WTC11 (cell line): ENCODE measurements around the gene CHERP. TPM values are rescaled to one million over a fixed set of nuclear protein-coding genes. Genes with fewer than 3 reads are reported as not detected.
A peak's percentile ranks its signal among the peaks of the same experiment; 100 is the strongest.

ENCODE experiments used
- ATAC-seq: fragments of 200-7000 bp; cut with Tn5 transposase; 2 replicates; pipeline ENCODE4 v1.10.0; 2021; ENCODE audit warnings: mild to moderate bottlenecking, moderate library complexity
- Bru-seq: library from RNA; stranded (reverse); fragments of 400-500 nt; gene quantifications from one replicate; lab custom pipeline; 2021; lab: Mats Ljungman, UMichigan
- CTCF ChIA-PET: fragments of 300-600 bp; sonication (Branson Sonifier 250); formaldehyde crosslinking; loops from one replicate; lab custom pipeline; 2021; ENCODE audit warnings: antibody characterized with exemption; lab: Charles Lee
- POLR2A ChIA-PET: fragments of 350-600 bp; sonication (Branson Sonifier 250); formaldehyde crosslinking; loops from one replicate; lab custom pipeline; 2021; ENCODE audit warnings: antibody characterized with exemption; lab: Charles Lee
- DNase-seq: peaks from one replicate; pipeline ENCODE4 v3.0.0; 2021; ENCODE audit warnings: low spot score
- H3K27ac Mint-ChIP-seq: 2 replicates; pipeline ENCODE4 v1.8.0; 2021; ENCODE audit warnings: mixed read lengths
- H3K27me3 Mint-ChIP-seq: 2 replicates; pipeline ENCODE4 v1.8.0; 2021; ENCODE audit warnings: low read depth, mild to moderate bottlenecking, moderate library complexity, mixed read lengths
- H3K36me3 Mint-ChIP-seq: 2 replicates; pipeline ENCODE4 v1.8.0; 2021; ENCODE audit warnings: mixed read lengths
- H3K4me1 Mint-ChIP-seq: 2 replicates; pipeline ENCODE4 v1.8.0; 2022; ENCODE audit warnings: mixed read lengths
- H3K4me3 Mint-ChIP-seq: 2 replicates; pipeline ENCODE4 v1.8.0; 2021; ENCODE audit warnings: mild to moderate bottlenecking, moderate library complexity, mixed read lengths
- H3K9me3 Mint-ChIP-seq: 2 replicates; pipeline ENCODE4 v1.8.0; 2021; ENCODE audit warnings: mixed read lengths
- AR ChIP-seq: fragments of 250-450 bp; sonication (Bioruptor Pico); IDR thresholded peaks from 2 replicates; pipeline ENCODE4 v1.9.0; 2021; ENCODE audit warnings: mild to moderate bottlenecking
- CDX4 ChIP-seq: fragments of 250-450 bp; sonication (Bioruptor Pico); IDR thresholded peaks from 2 replicates; pipeline ENCODE4 v1.9.0; 2021; ENCODE audit warnings: moderate library complexity, mild to moderate bottlenecking, inconsistent platforms, borderline replicate concordance
- E2F5 ChIP-seq: sonication (generic); formaldehyde crosslinking; IDR thresholded peaks from 2 replicates; pipeline ENCODE4 v1.8.1; 2022; ENCODE audit warnings: mild to moderate bottlenecking, moderate library complexity, missing genetic modification reagents
- EMX1 ChIP-seq: fragments of 250-450 bp; sonication (Bioruptor Pico); IDR thresholded peaks from 2 replicates; pipeline ENCODE4 v1.8.0; 2021; ENCODE audit warnings: mild to moderate bottlenecking
- ESRRA ChIP-seq: sonication (generic); formaldehyde crosslinking; IDR thresholded peaks from 2 replicates; pipeline ENCODE4 v1.8.1; 2022; ENCODE audit warnings: mild to moderate bottlenecking, missing genetic modification reagents, borderline replicate concordance
- ETV6 ChIP-seq: sonication (generic); formaldehyde crosslinking; IDR thresholded peaks from 2 replicates; pipeline ENCODE4 v1.8.1; 2022; ENCODE audit warnings: mild to moderate bottlenecking, missing genetic modification reagents
- FOXJ3 ChIP-seq: sonication (generic); formaldehyde crosslinking; IDR thresholded peaks from 2 replicates; pipeline ENCODE4 v1.9.0; 2021; ENCODE audit warnings: missing genetic modification reagents, mild to moderate bottlenecking, borderline replicate concordance
- FOXK1 ChIP-seq: sonication (generic); formaldehyde crosslinking; IDR thresholded peaks from 2 replicates; pipeline ENCODE4 v1.8.0; 2022; ENCODE audit warnings: mild to moderate bottlenecking, moderate library complexity, missing genetic modification reagents
- JAZF1 ChIP-seq: fragments of 250-450 bp; sonication (Bioruptor Pico); IDR thresholded peaks from 2 replicates; pipeline ENCODE4 v1.9.0; 2021; ENCODE audit warnings: moderate library complexity, mild to moderate bottlenecking, inconsistent platforms
- MYBL2 ChIP-seq: sonication (generic); formaldehyde crosslinking; IDR thresholded peaks from 2 replicates; pipeline ENCODE4 v1.8.1; 2023; ENCODE audit warnings: mild to moderate bottlenecking, moderate library complexity, missing genetic modification reagents
- NFE2L1 ChIP-seq: sonication (generic); formaldehyde crosslinking; IDR thresholded peaks from 2 replicates; pipeline ENCODE4 v1.8.1; 2023; ENCODE audit warnings: missing genetic modification reagents
- NR2C2 ChIP-seq: sonication (generic); formaldehyde crosslinking; IDR thresholded peaks from 2 replicates; pipeline ENCODE4 v1.8.0; 2022; ENCODE audit warnings: mild to moderate bottlenecking, missing genetic modification reagents
- PRDM15 ChIP-seq: sonication (generic); formaldehyde crosslinking; IDR thresholded peaks from 2 replicates; pipeline ENCODE4 v1.8.0; 2022; ENCODE audit warnings: missing genetic modification reagents
- PREB ChIP-seq: sonication (generic); formaldehyde crosslinking; IDR thresholded peaks from 2 replicates; pipeline ENCODE4 v1.8.1; 2022; ENCODE audit warnings: mild to moderate bottlenecking, missing genetic modification reagents, moderate library complexity, borderline replicate concordance
- ZBTB43 ChIP-seq: sonication (generic); formaldehyde crosslinking; IDR thresholded peaks from 2 replicates; pipeline ENCODE4 v1.8.1; 2023; ENCODE audit warnings: mild to moderate bottlenecking, missing genetic modification reagents
- ZNF232 ChIP-seq: sonication (generic); formaldehyde crosslinking; IDR thresholded peaks from 2 replicates; pipeline ENCODE4 v1.8.0; 2022; ENCODE audit warnings: mild to moderate bottlenecking, missing genetic modification reagents
- ZNF423 ChIP-seq: fragments of 250-450 bp; sonication (Bioruptor Pico); IDR thresholded peaks from 2 replicates; pipeline ENCODE4 v2.1.2; 2022; ENCODE audit warnings: mild to moderate bottlenecking, moderate library complexity
- ZNF532 ChIP-seq: fragments of 250-450 bp; sonication (Bioruptor Pico); IDR thresholded peaks from 2 replicates; pipeline ENCODE4 v1.9.0; 2021; ENCODE audit warnings: mild to moderate bottlenecking, borderline replicate concordance
- long read RNA-seq, 3 experiments: library from RNA in 1 of 3; library from capped mRNA in 1 of 3; library from polyadenylated mRNA in 1 of 3; unstranded in 2 of 3; stranded (forward) in 1 of 3; transcript quantifications; one replicate each; pipeline ENCODE4 v2.0.0, GENCODE V29; 2021
- total RNA-seq: library from RNA; stranded (reverse); gene quantifications from 3 replicates; pipeline ENCODE4 v1.2.3, GENCODE V29; 2021

CHERP gene
- 67.4 to 98.7 TPM (median 75.8 TPM) in 3 replicates for total RNA-seq
- percentile 79 among the genes with signal in this experiment for Bru-seq, nascent RNA
- long read RNA-seq, experiment 1, full-length matches to known transcripts = 346 of 495 reads
- long read RNA-seq, experiment 1, partial matches to known transcripts = 87 of 495 reads
- long read RNA-seq, experiment 1, other reads (novel, unspliced or antisense) = 62 of 495 reads
- long read RNA-seq, experiment 2, full-length matches to known transcripts = 14 of 71 reads
- long read RNA-seq, experiment 2, partial matches to known transcripts = 29 of 71 reads
- long read RNA-seq, experiment 2, other reads (novel, unspliced or antisense) = 28 of 71 reads
- long read RNA-seq, experiment 3, partial matches to known transcripts = 2 of 2 reads
- long read RNA-seq, experiment 3, other reads (novel, unspliced or antisense) = 0 of 2 reads

GRCh38 chr19:16542045-16542909 lies at the start of gene CHERP:
TSS of gene CHERP (minus strand) at chr19:16542437. CDS start at chr19:16542378, 59 bp downstream.
- Mint-ChIP-seq H3K27ac (peak within 1 kb of the TSS; percentile 91), H3K27me3 (no peaks in the 10 kb centered on the region), H3K4me3 (peak within 1 kb of the TSS; percentile 89), H3K36me3 (peaks cover 33% of the 10 kb centered on the region), H3K9me3 (no peaks in the 10 kb centered on the region), H3K4me1 (peaks cover 17% of the 10 kb centered on the region)
- ChIA-PET POLR2A (interaction anchor here (0.8 to 1.0 kb wide), 2 partner anchors 10 to 46 kb away, joined by 3 read pairs; no protein-coding TSS in a partner anchor), CTCF (no interaction called here)
- DNase-seq (peak; percentile 89), ATAC-seq (peak; percentile 86)
- 0 out of 2 replicates have a peak, but pooled peaks have one; percentile 42 for TF ChIP-seq ESRRA
- TF ChIP-seq ZNF532 (CRISPR knock-in tag) = no peak
- TF ChIP-seq FOXJ3 = no peak
- TF ChIP-seq PREB (CRISPR knock-in tag) = no peak
- peak; percentile 98; the same call in 1 of the 2 replicates for TF ChIP-seq E2F5 (CRISPR knock-in tag)
- TF ChIP-seq ZNF423 (CRISPR knock-in tag) = no peak
- TF ChIP-seq EMX1 (CRISPR knock-in tag) = no peak
- TF ChIP-seq NR2C2 (CRISPR knock-in tag) = no peak
- TF ChIP-seq CDX4 (CRISPR knock-in tag) = no peak
- peak; percentile 90 for TF ChIP-seq FOXK1 (CRISPR knock-in tag)
- peak; percentile 49 for TF ChIP-seq ZNF232
- TF ChIP-seq MYBL2 = no peak
- TF ChIP-seq ETV6 (CRISPR knock-in tag) = peak; percentile 84
- TF ChIP-seq ZBTB43 (CRISPR knock-in tag) = no peak
- TF ChIP-seq NFE2L1 = no peak
- TF ChIP-seq JAZF1 = no peak
- no peak for TF ChIP-seq AR (CRISPR knock-in tag)
- no peak for TF ChIP-seq PRDM15
